ENCODE measurements around the gene ZNF629.

ZNF629 gene

GRCh38 chr16:30748634-30749445 is 38.2 kb downstream of the ZNF629 start:
- DNase-seq (ENCODE audit: low spot score), result peak; percentile 67

- DNase-seq (ENCODE audit: low spot score), result peak; percentile 99
Measured at GRCh38 chr16:30747799-30748633, 39.0 kb downstream of the ZNF629 start, which contains the start of gene PHKG2. PHKG2 (plus strand) TSS chr16:30748425; CDS start chr16:30748821, 396 bp downstream.

GRCh38 chr16:30747331-30747730 is 39.7 kb downstream of the ZNF629 start:
- DNase-seq (ENCODE audit: low spot score), result no peak

- no peak for DNase-seq (ENCODE audit: low spot score)
Measured at GRCh38 chr16:30746638-30747175, 40.3 kb downstream of the ZNF629 start.

- no peak for DNase-seq (ENCODE audit: low spot score)
Measured at GRCh38 chr16:30745082-30745481, 41.9 kb downstream of the ZNF629 start.

GRCh38 chr16:30744183-30744582 is 42.8 kb downstream of the ZNF629 start:
- no peak for DNase-seq (ENCODE audit: low spot score)

GRCh38 chr16:30743716-30744115 is 43.3 kb downstream of the ZNF629 start:
- no peak for DNase-seq (ENCODE audit: low spot score)

- DNase-seq (ENCODE audit: low spot score), result peak; percentile 94
Measured at GRCh38 chr16:30741461-30741914, 45.5 kb downstream of the ZNF629 start.

GRCh38 chr16:30740364-30741251 is 46.4 kb downstream of the ZNF629 start:
- DNase-seq (ENCODE audit: low spot score), result peak; percentile 86

GRCh38 chr16:30738984-30739951 is 47.7 kb downstream of the ZNF629 start:
- DNase-seq (ENCODE audit: low spot score), result no peak

- DNase-seq (ENCODE audit: low spot score), result no peak
Measured at GRCh38 chr16:30737794-30738648, 49.0 kb downstream of the ZNF629 start.

- no peak for DNase-seq (ENCODE audit: low spot score)
Measured at GRCh38 chr16:30736995-30737793, 49.8 kb downstream of the ZNF629 start.

GRCh38 chr16:30731411-30731810 is 55.6 kb downstream of the ZNF629 start:
- no peak for DNase-seq (ENCODE audit: low spot score)

GRCh38 chr16:30728899-30729672 is 57.9 kb downstream of the ZNF629 start:
- no peak for DNase-seq (ENCODE audit: low spot score)
